GM10266 (cell line): Measurements from ENCODE around the gene CREB5.

Experiments
- DNase-seq: peaks from one replicate; pipeline ENCODE4 v3.0.0; 2012; ENCODE audit errors: extremely low spot score
- TF ChIP-seq, protein P1 (sequence below): IDR thresholded peaks from 2 replicates; pipeline ENCODE4 v1.5.1; 2012; ENCODE audit warnings: mild to moderate bottlenecking, low read depth; ENCODE audit not compliant: control insufficient read depth, insufficient read depth; ENCODE audit errors: missing control alignments

Gene CREB5

DNA sequence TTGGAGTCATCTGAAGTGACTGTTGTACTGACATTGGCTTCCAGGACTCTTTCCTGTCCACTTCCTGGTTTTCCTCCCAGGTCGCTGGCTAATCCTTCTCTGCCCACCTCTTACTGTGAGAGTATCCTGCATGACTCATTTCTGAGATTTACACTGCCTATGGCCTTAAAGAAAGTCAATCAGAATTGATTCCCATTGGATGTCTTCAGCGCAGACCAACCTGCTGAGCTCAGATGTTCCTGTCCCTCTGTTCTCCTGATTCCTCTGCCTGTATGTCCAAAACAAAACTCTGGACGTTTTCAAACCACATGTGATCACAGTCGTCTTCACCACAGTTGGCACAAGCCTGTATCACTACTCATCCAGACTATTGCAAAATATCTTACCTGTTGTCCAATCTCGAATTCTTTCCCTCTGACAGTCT, 262.1 kb downstream of the CREB5 start:
- TF ChIP-seq, protein P1, sequence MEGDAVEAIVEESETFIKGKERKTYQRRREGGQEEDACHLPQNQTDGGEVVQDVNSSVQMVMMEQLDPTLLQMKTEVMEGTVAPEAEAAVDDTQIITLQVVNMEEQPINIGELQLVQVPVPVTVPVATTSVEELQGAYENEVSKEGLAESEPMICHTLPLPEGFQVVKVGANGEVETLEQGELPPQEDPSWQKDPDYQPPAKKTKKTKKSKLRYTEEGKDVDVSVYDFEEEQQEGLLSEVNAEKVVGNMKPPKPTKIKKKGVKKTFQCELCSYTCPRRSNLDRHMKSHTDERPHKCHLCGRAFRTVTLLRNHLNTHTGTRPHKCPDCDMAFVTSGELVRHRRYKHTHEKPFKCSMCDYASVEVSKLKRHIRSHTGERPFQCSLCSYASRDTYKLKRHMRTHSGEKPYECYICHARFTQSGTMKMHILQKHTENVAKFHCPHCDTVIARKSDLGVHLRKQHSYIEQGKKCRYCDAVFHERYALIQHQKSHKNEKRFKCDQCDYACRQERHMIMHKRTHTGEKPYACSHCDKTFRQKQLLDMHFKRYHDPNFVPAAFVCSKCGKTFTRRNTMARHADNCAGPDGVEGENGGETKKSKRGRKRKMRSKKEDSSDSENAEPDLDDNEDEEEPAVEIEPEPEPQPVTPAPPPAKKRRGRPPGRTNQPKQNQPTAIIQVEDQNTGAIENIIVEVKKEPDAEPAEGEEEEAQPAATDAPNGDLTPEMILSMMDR = no peak
- no peak for DNase-seq

DNA sequence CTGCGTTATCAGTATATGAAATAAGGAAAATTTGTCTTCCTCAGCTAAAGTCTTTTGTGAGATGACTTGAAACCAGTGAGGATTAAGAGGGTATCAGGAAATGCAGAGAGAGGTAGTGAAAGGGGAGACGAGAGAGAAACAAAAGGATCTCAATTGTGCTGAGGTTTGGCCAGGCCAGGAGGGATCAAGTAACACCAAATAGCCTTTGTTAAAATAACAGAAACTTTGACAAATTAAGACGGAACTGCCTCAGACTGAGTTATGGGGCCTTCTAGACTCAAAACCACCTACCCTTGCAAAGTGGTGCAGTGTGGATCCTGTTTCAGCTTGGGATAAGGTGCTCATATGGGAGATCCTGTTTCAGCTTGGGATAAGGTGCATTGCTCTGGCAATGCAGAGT, 263.1 kb downstream of the CREB5 start:
- TF ChIP-seq, protein P1 = no peak
- DNase-seq = no peak

DNA sequence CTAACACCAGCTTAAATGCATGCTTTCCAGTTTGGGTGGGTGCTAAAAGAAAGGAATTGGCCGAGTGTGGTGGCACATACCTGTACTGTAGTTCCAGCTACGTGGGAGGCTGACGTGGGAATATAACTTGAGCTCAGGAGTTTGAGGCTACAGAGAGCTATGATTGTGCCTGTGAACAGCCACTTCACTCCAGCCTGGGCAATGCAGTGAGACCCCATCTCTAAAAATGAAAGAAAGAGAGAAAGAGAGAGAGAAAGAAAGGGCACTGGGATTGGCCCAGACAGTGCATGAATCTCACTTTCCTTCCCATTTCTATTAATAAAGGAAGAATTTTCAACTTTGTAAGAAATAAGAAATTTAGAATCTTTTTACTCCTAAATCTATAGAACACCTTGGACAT, 265.4 kb downstream of the CREB5 start:
- TF ChIP-seq, protein P1 = no peak
- DNase-seq = no peak

DNA sequence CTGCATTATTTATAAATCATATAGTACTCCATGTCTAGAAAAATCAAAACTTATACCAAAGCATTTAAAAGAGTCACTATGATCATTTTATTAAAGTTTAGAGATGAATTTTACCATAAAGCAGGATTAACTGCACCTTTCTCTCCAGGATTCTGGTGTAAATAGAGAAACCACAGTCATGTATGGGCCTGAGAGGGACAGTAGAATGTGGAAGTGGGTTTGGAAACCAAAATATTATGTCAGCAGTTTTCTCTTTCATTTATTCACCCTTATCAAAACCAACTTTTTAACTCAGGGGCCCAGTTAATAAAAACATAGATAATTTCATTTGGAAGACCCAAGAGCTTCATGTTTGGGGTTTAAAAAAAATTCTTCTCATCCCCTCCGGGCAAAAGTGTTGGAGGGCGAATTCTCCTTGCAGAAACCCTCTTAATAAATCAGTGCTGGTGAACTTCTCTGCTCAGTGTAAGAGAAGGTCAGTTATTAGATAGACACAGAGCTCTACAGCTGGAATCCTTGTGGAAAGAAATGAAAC, 266.2 kb downstream of the CREB5 start:
- TF ChIP-seq, protein P1 = no peak
- no peak for DNase-seq

DNA sequence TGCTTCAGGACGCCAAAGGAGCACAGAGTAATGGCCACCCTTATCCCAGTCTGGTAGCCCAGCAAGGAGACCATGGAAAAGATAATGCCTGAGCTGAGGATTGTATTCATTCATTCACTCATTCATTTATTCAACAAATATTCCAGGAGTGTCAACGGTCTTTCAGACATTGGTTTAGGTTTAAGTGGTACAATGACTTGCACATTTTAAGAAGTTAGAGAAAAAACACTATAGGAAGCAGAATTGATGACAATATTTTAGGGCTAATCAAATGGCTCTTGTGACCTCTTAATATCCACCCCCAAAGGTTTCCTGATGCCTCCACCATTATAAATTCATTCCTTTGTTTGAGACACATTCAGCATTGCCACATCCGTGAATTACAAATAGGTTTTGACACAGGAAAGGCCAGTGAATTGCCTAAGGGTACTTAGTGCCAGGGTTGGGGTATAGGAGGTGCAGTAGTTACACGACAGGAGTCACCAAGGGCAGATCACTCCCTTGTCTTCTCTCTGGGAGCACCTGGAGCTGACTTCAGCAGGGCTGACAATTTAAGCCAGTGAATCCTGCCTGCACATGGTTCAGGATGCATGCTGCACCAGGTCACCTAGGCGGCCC, 269.5 kb downstream of the CREB5 start:
- TF ChIP-seq, protein P1 = no peak
- DNase-seq = no peak

DNA sequence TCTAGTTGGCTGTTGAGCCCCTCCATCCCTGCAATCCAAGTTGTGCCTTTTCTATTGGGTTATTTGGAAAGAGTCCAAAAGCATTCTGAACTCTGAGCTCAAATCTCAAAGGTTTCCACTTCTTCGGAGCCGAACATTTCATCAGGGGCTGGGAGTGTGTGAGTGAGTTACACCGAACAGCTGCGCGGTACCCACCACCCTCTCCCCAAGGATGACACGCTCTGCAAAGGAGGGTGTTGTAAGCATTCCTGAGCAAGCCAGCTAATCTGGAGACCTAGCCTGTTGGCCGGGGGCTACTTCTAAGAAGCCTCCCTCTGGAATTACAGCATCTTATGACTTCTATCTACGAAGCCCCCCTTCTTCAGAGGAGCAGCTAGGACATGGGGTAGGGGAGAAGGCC, 270.5 kb downstream of the CREB5 start:
- no peak for DNase-seq
- TF ChIP-seq, protein P1 = no peak

DNA sequence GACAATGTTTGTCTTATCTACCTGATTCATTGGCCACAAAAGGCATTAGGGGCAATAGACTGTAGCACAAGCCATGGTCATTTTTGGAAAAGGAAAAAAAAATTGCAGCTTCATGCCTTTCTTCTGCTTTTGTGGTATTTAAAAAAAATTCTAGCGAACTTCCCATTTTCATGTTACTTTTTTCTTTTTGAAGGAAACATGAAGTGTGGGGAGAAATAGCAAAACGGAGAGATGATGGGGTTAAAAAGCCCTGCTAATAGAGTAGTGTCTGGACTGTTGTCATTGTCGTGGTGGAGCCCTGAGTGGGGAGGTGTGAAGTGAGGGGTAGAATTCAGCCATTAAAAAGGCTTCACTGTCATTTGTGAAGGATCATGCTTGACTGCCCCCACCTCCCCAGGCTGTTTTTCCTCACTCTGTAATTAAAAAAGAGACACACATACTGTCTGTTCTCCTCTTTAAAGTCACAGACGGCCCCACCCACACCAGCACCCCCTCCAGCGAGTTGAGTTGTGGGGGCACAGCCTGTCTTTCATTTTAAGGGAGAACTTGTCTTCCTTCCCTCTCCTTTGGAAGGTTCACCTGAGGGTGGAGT, 272.4 kb downstream of the CREB5 start:
- DNase-seq = peak; percentile 11
- TF ChIP-seq, protein P1 = no peak
